ES-I3 (cell line): ENCODE data around the gene GPR68.

Experiments
- H3K36me3 ChIP-seq: 2 replicates; pipeline ENCODE4 v1.6.1; 2013; ENCODE audit warnings: mild to moderate bottlenecking, low read length, control low read depth, moderate library complexity; ENCODE audit not compliant: insufficient read depth
- H3K4me1 ChIP-seq: 2 replicates; pipeline ENCODE4 v1.6.1; 2013; ENCODE audit warnings: mild to moderate bottlenecking, control low read depth, low read length; ENCODE audit not compliant: insufficient read depth
- H3K9ac ChIP-seq: 2 replicates; pipeline ENCODE4 v1.6.1; 2013; ENCODE audit warnings: low read depth, mild to moderate bottlenecking, low read length, moderate library complexity
- H3K9me3 ChIP-seq: 2 replicates; pipeline ENCODE4 v1.6.1; 2013; ENCODE audit warnings: mild to moderate bottlenecking, low read length, moderate library complexity; ENCODE audit not compliant: control insufficient read depth, insufficient read depth

GPR68 gene

DNA sequence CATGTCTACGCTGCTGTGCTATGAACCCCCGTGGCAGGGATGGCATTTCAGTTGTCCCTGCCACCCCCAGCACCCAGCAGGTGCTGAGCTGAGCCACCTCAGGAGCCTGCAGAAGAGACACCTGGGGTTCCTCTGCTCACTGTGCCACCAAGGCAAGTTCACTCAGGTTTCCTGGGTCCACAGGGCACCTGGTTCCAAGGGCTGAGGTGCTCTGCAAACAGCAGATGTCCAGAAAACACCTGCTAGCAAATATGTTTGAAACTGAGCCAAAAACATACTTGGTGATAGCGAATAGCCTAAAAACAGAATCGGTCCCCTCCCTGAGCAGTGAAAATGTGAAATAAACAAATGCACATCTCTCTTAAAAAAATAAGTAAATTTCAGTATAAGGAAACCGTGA is 35.6 kb upstream of the GPR68 start:
- Histone ChIP-seq H3K9me3 (no peaks in the 10 kb centered on the region), H3K4me1 (peaks cover 8% of the 10 kb centered on the region; the same call in 1 of the 2 replicates), H3K36me3 (peaks cover 8% of the 10 kb centered on the region), H3K9ac (no peak overlapping the region)

- H3K9me3 ChIP-seq, result no peaks in the 10 kb centered on the region
- H3K4me1 ChIP-seq, result peaks cover 7% of the 10 kb centered on the region; the same call in 1 of the 2 replicates
- no peak overlapping the region for H3K9ac ChIP-seq
- peaks cover 4% of the 10 kb centered on the region for H3K36me3 ChIP-seq
These were observed 34.9 kb upstream of the GPR68 start for GRCh38 chr14:91279354-91279753.

- H3K9me3 ChIP-seq, result no peaks in the 10 kb centered on the region
- H3K4me1 ChIP-seq, result no peaks in the 10 kb centered on the region
- H3K36me3 ChIP-seq, result peaks cover 4% of the 10 kb centered on the region
- no peak overlapping the region for H3K9ac ChIP-seq
These were observed 33.8 kb upstream of the GPR68 start for GRCh38 chr14:91278383-91278715.

- no peaks in the 10 kb centered on the region for H3K9me3 ChIP-seq
- H3K36me3 ChIP-seq, result peaks cover 4% of the 10 kb centered on the region
- no peak overlapping the region for H3K9ac ChIP-seq
- no peaks in the 10 kb centered on the region for H3K4me1 ChIP-seq
These were observed 33.3 kb upstream of the GPR68 start for GRCh38 chr14:91277546-91278382.

DNA sequence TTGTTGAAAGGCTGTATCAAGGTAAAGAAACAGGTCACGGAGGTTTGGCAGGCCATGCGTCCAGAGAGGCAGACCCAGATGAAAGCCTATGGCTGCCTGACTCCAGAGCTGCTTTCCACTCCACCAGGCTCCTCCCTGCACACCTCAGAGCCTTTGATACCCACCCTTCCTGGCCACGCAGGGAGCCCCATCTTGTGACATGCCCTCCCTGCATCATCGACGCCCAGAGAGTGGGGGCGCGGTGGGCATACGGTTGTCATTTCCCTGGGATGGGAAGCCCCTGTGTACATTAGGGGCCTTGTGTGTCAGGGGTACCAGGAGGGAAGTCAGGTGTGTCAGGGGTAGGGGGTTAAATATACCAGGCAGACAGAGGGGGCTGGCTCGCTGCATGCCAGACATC is 30.3 kb upstream of the GPR68 start:
- Histone ChIP-seq H3K36me3 (peaks cover 4% of the 10 kb centered on the region; the same call in 1 of the 2 replicates), H3K9ac (no peak overlapping the region), H3K9me3 (no peaks in the 10 kb centered on the region), H3K4me1 (no peaks in the 10 kb centered on the region)

GRCh38 chr14:91273885-91274273 is 29.4 kb upstream of the GPR68 start:
- Histone ChIP-seq H3K9me3 (no peaks in the 10 kb centered on the region), H3K9ac (no peak overlapping the region), H3K4me1 (no peaks in the 10 kb centered on the region), H3K36me3 (peaks cover 4% of the 10 kb centered on the region; the same call in 1 of the 2 replicates)

- Histone ChIP-seq H3K36me3 (peaks cover 4% of the 10 kb centered on the region; the same call in 1 of the 2 replicates), H3K4me1 (no peaks in the 10 kb centered on the region), H3K9ac (no peak overlapping the region), H3K9me3 (no peaks in the 10 kb centered on the region)
These were observed 28.9 kb upstream of the GPR68 start for GRCh38 chr14:91273273-91273884.

DNA sequence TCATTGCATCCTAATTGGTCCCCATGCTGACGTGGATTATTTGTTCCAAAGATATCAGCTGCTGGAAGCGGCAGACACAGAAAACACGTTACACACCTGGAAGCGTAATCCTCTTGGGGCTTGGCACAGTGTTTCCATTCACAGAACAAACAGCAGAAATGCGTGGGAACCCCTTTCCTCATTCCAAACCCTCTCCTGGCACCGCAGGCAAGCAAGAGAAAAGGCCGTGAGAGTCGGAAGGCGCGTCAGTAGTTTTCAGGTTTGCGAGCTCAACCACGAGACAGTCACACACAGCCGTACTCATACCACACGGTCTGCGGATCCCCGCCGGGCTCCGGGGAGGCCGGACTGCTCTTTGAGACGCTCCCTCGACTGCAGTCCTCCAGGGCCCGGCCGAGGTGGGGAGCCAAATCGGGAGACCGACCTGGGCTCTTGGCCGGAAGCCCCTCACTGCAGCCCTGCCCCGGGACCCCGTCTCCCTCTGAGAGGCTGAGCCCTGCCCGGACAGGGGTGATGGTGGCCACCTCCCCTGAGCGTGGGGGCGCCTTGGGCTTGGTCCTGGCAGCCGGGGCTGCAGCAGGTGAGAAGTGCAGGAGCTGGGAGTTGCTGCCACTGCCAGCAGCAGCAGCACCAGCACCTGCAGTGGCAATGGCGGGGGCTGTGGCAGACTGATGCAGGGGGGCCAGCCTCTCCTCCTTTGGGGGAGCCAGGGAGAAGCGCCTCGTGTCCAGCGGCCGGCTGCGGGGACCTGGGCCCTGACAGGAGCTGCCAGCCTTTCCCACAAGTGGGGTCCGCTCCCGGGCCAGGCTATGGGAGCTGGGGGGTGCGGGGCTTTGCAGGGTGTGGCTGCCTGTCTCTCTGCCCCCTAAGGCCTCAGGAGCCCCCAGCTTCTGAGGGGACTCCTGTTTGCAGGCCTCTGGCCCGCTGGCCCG is 28.1 kb upstream of the GPR68 start:
- H3K36me3 ChIP-seq, result peaks cover 4% of the 10 kb centered on the region; the same call in 1 of the 2 replicates
- H3K4me1 ChIP-seq, result no peaks in the 10 kb centered on the region
- no peaks in the 10 kb centered on the region for H3K9me3 ChIP-seq
- no peak overlapping the region for H3K9ac ChIP-seq

DNA sequence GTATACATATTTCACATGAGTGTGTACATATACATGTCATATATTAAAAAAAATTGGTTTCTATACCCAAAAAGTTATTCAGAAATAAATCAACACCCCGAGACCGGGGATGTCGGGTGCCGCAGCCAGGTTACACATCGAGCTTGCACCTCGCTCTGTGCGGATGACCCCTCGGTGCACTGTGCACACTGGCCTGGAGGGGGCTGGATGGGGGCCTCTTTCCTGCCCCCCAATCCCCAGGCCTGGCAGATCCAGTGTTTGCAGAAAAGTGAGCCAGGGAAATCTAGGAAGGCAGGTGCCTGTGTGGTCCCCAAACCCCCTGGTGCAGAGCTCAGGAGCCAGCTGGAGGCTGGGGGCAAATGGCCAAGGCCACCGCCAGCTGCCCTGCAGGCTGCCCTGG is 27.1 kb upstream of the GPR68 start:
- Histone ChIP-seq H3K9ac (no peak overlapping the region), H3K4me1 (no peaks in the 10 kb centered on the region), H3K36me3 (no peaks in the 10 kb centered on the region), H3K9me3 (no peaks in the 10 kb centered on the region)

DNA sequence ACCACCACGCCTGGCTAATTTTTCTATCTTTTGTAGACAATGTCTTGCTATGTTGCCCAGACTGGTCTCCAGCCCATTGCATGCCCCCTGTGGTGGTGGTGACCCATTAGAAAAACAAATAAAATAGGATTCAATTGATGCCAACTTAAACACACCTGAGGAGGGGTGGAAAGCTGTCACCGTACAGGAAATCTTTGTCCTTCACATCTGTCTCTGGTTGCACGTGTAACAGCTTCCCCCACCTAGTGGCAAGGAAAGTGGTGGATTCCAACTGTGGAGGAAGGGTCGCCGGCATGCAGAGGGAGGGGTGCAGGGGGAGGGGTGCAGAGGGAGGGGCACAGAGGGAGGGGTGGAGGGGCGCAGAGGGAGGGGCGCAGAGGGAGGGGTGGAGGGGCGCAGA is 26.1 kb upstream of the GPR68 start:
- Histone ChIP-seq H3K36me3 (no peaks in the 10 kb centered on the region), H3K9me3 (no peaks in the 10 kb centered on the region), H3K9ac (no peak overlapping the region), H3K4me1 (no peaks in the 10 kb centered on the region)

DNA sequence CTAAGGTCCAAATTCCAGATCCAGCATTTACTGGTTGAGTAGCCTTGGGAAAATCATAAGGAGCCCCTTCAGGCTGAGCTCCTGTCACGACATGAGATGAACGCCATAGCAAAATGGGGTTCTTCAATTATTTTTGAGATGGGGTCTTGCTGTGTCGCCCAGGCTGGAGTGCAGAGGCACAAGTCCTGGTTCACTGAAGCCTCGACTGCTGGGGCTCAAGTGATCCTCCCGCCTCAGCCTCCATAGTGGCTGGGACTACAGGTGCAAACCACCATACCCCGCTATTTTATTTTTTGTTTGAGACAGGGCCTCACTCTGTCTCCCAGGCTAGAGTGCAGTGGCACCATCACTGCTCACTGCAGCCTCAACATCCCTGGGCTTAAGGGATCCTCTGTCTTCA is 25.7 kb upstream of the GPR68 start:
- Histone ChIP-seq H3K9me3 (no peaks in the 10 kb centered on the region), H3K9ac (no peak overlapping the region), H3K4me1 (no peaks in the 10 kb centered on the region), H3K36me3 (no peaks in the 10 kb centered on the region)

DNA sequence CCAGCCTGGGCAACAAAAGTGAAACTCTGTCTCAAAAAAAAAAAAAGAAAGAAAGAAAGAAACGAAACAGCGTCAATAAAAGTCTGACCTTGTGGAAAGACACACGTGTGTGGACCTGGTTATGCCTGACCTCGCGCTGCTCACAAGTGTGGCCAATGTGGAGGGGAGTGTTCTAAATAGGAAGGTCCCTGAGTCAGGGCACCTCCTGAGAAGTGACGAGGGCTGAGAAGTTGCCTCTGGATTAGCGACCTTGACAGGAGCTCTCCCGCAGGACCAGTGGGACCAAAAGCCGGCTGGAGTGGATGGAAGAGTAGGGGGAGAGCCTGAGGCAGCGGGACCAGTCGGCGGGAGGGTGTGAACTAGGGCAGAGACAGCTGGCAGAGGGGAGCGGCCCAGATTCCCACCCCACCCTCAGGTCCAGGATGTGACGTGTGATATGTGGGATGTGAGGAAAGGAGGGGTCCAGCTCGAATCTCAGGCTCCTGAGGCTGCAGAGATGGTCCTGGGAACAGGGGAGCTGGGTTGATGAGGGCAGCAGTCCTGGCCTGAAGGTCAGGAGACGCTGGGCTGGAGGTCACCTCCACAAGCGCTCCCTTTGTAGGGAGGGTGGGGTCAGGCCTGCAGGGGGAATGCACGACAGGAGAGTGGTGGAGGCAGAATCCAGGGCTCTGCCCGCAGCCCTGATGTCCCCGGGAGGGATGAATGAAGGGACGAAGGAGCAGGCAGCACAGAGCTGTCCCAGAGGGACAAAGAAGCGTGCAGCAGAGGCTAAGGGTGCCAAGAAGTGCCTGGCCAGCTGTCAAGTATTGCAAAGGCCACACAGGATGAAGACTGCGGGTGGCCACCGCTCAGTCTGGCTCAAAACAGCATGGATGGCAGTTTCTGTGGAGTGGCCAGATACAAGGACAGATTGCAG is 24.8 kb upstream of the GPR68 start:
- Histone ChIP-seq H3K9ac (no peak overlapping the region), H3K36me3 (no peaks in the 10 kb centered on the region), H3K4me1 (no peaks in the 10 kb centered on the region), H3K9me3 (no peaks in the 10 kb centered on the region)

DNA sequence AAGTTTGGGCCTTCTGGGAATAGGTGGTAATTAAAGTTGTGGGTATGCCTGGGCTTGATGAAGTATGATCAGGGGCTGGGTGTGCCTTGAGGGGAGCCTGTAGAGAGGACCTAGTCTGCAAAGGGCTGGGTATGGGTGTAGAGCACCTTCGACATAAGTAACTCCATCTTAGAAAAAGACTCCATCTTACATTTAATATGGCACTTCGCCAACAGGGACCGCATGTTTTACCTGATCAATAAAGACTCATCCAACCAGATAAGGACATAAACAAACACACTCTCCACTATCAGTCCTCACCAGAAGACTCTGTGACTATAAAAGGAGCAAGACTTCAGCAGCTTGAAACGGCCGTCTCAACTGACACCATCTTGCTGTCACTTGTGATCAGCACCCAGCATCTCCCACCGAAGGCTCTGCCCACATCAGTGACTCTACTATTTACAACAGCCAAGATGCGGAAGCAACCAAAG is 23.5 kb upstream of the GPR68 start:
- H3K36me3 ChIP-seq, result no peaks in the 10 kb centered on the region
- no peaks in the 10 kb centered on the region for H3K4me1 ChIP-seq

More for the DNA sequence above, 23.5 kb upstream of the GPR68 start:
- no peaks in the 10 kb centered on the region for H3K9me3 ChIP-seq
- no peak overlapping the region for H3K9ac ChIP-seq
